Mucosa of gallbladder (tissue), 1 donor: ENCODE measurements around the gene IGSF9B. TPM values are rescaled to one million over a fixed set of nuclear protein-coding genes. Genes with fewer than 3 reads are reported as not detected.

Source experiments
- DNase-seq: peaks from one replicate; pipeline ENCODE4 v3.0.0-alpha.2; 2020; ENCODE audit warnings: low spot score
- total RNA-seq: library from RNA; stranded (reverse); gene quantifications from one replicate; pipeline ENCODE4 v1.2.1, GENCODE V29; 2021
- donor health status: DM: no; HTN: no; CAD: no.

The IGSF9B gene
- total RNA-seq, 1 donor from 2014 or later = 30.3 TPM

DNA sequence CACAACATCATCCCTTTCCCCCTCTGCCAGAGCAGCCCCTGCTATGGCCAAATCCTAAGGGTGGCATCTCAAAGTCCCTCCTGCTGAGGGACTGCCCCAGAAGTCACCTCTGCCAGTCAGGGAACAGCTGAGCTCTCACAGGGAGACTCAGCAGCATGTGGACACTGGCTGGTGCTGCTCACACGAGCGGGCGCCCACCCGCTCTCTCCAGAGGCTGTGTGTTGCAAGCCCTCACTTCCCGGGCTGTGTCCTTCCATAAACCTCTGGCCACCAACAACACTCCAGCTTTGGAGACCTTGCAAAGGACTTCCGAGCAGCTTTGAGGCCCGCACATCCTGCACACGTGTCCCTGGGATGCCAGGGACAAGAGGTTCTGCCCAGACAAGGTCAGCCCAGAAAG is 2.8 kb downstream of the IGSF9B start:
- no peak for DNase-seq

DNA sequence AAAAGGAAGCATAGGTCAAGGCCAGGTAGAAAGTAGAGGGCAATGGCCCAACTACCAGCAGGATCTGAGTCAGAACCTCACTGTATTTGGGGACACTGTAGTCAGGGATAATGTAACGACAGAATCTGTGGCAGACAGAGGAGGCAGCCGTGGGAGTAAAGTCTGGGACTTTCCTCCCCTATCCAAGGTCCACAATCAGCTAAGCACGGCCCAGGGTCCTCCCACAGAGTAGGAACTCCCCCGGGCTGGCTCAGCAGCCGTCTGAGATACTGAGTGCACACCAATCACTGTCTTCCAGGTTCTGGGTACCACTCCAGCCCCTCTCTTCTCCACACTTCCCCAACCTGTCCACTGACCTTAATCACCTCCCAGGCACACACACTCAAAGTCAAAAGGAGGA is 3.2 kb downstream of the IGSF9B start:
- no peak for DNase-seq

DNA sequence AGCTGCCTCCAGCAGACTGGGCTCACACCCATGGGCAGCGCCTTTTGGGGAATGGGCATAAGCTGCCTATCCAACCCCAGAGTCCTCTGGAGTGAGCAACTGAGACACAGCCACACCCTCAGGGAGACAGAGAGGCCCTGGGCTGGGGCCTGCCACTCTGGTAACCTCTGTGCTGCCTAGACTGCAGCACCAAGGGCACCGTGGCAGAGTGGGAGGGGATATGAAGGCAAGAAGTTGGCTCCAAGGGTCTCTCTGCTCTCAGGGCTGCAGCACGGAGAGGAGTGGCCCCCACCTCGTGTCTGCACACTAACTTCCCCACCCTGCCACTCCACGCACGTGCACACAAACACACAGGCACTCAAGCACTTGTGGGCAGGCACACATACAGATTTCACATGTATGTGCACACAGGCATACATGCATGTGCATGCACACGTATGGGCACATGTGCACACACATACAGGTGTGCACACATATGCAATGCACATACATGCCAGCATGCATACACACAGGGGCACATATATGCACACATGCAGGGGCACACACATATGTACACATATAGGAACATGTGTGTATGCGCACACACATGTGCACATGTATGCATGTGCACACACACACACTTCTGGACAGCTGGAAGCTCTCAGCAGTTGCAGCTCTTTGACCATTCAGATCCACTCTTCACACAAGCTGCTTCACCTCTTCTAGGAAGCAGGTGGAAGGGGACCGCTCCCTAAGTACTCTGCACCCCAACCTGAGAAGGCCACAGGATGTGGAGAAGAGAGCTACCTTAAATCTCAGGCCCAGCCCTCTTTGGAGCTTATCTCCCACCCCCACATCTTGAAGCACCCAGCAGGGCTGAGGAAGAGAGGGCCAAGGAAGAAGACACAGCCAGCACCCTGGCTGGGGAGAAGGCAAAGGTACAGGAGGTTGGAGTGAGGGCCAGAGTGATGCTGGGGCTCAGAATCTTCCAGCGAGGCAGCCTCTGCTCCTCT is 4.3 kb downstream of the IGSF9B start:
- DNase-seq = no peak

DNA sequence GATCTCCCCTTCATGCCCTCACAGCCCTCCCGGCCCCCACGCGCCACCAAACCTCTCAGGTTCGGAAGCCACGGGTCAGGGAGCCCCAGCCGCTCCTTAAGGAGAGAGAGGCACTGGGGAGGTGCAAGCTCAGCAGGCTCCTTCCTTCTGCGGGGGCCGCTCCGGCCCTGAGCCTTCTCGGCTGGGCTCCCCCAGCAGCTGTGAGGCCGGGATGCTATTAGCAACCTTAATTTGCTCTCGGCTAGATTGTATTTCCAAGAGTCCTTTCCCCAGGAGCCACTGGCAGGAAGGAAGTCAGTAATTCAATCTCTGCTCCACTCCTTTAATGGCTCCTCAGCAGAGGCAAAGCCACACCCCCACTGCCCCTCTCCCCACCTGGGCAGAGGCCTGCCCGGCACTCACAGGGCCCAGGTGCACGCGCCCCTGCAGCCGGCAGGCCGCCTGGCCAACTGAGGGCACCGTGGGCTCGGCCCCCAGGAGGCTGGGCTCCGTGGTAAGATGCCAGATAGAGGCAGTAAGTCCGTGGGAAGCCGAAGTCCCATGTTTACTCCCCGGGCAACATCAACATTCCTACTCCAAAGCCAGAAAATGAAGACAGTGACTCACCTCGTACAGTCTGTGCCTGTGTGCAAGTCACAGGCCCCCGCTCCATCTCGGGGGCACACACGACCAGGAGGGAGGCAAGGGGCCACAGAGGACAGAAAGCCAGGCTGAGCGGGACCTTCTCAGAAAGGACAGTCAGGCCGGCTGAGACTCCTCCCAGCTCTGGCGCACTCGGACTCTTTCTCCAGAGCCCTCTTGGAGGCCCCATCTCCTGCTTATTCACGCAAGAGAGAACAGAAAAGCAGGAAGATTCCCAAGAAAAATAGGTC is 5.2 kb downstream of the IGSF9B start:
- DNase-seq = no peak

DNA sequence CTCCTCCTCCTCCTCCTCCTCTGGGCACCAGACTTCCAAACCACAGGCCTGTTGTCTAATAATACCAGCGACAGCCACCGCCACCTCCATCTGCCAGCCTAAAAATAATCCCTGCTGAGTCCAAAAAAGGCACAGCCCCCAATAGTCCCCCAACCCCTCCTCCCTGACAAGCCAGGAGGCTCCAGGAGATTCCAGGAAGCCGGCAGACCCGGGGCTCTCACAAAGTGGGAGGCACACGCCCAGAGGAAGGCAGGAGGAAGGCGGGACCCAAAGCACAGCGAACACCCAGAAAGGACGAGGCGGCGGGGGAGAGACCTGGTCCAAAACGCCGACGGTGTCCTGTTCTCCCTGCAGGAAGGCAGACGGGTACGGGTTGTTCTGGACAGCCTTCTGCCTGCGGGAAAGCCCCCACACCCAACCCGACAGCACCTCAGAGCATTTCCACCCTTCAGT is 5.9 kb downstream of the IGSF9B start:
- DNase-seq = no peak

DNA sequence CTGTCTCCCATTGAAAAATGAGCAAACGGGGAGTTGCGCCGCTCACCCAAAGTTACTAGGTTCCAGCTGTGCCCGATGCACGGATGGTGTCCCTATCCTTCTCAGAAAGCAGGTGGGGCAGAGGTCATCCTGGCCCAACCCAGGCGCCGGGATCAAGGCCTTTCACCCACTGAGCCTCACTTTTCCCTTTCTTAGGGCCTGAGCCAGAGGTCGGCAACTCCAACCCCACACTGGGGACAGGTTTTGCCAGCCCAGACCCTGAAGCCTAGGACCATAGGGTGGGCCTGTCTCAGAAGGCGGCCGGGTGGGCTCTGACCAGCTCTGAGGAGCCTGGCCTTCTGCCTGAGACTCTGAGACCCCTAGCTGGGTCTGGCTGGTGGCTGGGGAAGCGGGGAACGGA is 6.3 kb downstream of the IGSF9B start:
- no peak for DNase-seq

DNA sequence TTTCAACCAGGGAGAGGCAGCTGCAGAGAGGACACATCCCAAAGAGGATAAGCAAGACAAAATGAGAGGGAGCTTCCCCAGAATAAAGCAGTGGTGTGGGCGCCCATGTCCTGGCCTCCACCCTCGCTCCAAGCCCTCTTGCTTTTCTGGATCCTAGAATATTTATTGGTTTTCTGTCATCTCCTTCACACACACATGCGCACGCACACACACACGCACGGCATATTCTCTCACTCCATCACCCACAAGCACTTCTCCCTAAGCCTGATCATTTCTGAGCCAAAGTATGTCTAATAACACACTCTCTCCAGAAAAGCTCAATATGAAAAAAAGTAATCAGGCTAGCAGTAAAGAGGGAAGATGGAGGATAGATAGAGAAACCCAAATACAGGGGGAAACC is 7.6 kb downstream of the IGSF9B start:
- no peak for DNase-seq

DNA sequence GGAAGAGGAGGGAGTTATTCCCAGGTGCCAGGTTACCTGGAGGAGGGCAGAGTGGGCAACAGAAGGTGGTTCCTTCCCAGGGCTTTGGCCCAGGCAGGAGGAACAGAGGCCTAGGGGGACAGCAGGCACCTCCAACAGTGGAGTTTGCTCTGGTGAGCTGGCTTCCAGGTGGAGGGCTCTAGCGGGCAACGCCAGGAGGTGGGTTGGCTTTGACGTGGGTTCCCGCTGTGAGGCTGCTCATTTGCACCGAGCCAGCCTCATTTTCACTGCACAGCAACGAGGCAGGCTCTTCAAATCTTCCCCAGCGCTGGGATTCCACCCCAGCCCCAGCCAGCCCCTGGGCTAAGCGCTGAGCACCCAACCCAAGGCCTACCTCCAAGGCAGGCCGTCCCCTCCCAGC is 8.1 kb downstream of the IGSF9B start:
- DNase-seq = no peak

DNA sequence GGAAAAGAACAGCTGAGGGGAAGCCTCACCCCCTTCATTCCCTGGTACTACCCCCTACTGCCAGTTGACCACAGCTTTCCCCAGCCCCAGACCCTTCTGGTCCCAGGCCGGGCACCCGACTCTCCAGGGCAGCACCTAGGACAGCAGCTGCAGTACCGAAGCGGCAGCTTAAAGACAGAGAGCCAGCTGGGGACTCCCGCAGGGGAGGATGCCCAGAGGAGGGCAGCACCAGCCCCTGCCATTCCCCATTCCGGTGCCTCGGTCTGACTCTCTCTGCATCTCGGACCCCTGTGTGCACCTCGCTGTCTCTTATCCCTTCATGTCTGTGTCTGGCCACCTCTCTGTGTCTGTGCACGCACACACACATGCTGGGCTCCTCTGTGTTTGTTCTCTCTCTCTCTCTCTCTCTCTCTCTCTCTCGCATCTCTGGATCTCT is 9.4 kb downstream of the IGSF9B start:
- DNase-seq = peak; percentile 31

DNA sequence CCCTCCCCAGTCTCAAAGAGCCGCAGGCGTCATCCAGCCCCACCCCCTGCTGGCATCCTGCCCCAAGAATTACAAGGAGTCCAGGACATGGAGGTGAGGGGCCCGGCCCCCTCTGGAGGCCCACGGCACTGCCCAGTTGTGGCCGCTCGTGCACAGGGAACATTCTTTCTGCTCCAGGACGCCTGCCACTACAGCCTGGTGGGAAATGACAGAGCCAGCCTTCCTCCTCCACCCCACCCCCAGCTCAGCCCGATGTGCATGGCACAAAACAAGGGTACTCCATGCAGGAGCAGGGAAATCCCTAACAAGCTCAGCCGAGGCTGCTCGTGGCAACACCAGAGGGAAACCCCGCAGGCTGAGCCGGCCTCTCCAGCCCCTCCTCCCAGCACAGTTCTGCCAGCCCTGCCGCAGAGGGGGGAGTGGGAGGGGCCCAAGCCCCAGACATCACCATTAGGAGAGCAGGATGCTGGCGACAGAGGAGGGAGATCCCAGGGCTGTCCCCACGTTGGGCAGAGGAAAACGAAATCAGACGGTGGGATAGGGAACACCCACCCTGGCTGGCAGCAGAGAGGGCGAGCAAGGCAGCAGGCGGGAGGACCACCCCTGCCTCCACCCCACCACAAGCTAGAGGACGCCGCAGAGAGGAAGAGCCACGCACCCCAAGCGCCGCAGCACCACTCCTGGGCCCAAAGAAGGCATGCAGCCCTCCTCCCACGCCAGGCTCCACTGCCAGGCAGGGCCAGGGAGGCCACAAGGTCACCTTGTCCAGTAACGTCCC is 10.0 kb downstream of the IGSF9B start:
- DNase-seq = no peak

DNA sequence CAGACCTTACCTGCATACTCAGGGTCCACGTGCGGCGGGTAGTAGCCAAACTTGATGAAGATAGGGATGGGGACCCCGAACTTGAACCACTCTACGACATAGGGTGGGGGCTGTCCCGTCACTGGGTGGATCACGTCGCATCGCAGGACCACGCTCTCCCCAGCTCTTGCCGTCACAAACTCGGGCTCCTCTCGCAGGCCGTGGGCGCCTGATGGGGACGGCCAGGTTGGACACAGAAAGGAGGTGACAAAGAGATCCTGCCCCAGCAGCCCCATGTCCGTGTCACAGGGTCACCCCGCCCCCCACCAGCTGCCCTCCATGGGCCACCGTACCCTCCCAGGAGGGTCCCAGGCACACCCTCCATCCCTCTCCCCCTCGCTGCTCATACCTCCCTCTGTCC is 10.7 kb downstream of the IGSF9B start:
- no peak for DNase-seq

DNA sequence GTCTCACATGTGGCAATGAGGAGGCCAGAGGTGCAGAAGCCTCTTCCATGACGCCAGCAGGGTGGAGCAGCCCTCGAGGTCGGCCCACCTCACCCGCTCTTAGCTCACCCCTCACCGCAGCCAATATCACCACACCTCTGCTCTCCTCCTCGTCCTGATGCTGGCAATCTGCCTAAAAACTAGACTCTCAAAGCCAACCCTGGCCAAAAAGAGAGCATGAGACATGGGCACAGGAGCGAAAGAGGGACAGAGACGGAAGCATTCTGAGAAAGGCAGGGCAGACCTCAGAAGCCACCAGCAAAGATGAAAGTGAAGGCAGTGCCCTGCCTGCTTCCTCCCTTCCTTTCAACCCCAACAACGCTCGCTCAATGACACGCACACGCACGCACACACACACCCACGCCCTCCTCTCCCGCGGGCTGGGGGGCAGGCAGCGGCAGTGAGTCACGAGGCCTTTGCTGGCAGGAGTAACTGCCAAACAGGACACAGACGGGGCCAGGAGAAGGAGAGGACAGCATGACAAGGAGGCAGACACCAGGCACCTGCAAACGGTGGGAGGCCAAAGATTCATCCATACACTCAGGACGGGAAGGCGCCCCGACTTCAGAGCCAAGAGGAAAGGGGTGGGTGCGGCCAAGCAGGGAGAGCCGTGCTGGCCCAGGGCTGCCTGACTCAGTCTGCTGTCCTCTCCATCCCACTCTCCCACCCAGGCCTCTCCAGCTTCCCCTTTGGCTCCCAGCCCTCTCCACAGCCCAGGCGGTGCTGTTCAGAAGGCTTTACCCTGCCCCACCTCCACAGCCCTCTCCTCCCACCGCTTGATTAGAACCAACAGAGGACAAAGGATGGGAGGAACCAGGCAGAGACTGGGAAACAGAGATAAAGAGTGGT is 11.4 kb downstream of the IGSF9B start:
- DNase-seq = peak; percentile 23

DNA sequence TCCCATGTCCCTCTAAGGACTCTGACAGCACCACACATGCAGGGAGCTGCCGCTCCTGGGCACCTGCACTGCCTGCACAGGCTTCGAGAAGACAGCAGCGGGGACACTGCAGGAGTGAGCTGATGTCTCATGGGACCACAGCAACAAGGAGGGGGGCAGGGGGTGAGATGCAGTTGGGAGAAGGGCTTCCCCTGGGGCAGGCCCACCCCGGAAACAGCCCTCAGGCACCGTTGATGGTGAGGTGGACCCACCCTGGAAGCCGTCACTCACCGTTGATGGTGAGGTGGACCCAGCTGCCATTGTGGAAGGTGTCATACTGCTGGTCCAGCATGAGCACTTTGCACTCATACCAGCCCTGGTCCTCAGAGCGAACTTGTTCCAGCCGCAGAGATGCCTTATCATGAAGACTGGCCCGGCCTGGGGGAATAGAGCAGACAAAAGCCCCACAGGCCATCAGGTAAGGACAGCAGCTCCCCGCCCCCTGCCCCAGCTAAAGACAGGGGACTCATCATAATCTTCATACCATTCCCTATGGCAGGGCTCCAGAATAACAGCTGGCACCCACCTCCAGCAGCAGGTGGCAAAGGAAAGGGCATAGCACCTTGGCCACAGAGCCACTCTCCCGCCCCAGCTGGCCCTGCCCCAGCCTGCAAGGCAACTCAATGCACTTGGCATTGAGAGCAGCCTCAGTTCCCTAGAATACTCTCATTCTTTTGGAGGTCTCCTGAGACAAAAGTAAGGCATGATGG is 12.6 kb downstream of the IGSF9B start:
- no peak for DNase-seq

DNA sequence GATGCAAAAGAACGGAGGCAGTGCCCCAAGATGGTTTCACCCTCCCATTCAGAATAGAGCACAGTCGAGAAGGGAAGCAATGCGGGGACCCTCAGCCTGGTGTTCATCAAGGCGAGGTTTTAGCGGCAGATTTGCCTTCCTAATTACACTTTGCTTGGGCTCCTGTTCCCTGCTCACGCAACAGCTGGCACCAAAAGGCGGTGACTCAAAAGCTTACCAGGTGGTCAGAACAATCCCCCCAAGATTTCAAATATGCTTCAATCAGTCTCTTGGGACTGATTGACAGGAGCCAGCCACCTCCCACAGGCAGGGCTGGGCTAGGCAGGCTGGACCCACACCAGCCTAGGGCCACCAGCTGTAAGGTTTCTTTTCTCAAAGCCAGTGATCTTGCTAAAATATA is 14.2 kb downstream of the IGSF9B start:
- no peak for DNase-seq

DNA sequence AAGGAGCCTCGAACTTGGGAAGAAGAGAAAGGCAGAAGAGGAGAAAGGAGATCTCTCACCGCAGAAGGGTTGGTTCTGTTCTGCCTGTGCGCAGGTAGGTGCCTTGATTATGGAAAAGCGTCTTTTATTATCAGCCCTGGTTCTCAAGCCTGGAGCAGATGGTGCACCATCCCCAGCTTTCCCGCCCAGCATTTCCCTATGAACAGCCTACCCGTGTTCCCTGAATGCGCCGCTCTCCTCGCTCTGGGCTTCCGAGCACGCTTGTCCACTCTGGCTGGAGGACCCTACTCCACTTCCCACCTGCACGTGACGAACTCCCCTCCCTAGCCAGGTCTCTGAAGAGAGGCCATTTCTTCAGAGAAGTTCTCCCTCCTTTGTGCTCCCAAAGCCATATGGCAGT is 15.2 kb downstream of the IGSF9B start:
- DNase-seq = no peak

DNA sequence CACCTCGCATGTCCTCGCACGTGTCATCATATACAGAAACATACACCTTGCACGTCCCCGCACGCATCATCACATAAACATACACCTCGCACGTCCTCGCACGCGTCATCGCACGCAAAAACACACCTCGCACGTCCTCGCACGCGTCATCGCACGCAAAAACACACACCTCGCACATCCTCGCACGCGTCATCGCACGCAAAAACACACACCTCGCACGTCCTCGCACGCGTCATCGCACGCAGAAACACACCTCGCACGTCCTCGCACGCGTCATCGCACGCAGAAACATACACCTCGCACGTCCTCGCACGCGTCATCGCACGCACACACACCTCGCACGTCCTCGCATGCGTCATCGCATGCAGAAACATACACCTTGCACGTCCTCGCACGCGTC is 16.7 kb downstream of the IGSF9B start:
- DNase-seq = no peak

DNA sequence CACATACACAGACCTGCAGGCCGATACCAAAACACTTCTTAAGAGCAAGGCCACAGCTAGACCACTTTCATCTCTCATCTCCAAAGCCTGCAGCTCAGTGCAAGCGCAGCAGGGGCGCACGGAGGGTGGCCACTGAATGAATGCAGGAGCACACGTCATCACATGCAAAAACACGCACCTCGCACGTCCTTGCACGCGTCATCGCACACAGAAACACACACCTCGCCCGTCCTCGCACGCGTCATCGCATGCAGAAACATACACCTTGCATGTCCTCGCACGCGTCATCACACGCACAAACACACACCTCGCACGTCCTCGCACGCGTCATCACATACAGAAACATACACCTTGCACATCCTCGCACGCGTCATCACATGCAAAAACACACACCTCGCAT is 17.2 kb downstream of the IGSF9B start:
- no peak for DNase-seq

DNA sequence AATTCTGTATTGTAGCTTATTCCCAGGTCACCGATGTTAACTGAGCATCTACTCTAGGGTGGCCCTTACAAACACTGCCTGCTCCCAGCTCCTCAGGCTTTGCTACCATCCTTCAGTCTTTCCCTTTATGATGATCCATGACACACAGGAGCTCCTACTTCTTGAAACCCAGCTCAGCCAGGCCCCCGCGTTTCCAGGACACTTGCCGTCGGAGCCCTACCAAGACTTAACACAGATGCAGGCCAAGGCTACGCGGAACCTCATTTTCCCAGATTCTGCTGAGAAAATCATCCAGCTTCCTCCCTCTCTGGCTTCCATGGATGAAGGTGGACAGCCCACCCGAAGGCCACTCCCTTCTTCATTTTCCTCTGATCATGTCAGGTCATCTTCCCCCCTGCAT is 18.6 kb downstream of the IGSF9B start:
- no peak for DNase-seq

DNA sequence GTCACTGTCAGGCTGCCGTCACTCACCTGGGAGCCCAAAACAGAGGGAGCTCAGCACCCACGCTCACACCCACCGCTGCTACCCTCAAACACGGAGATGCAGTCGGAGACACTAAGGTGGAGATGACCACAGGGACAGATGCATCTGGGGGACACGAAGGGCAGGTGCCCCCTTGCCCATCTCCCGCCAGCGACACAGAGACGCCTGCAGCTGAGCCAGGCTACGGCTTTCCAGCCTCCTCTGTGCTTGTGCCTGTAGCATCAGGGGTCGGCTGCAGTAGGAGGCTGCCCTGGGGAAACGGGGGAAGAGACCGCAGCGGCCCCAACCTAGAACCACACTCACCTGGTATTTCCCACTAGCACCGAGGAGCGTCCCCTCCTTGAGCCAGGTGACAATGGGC is 19.3 kb downstream of the IGSF9B start:
- DNase-seq = no peak

DNA sequence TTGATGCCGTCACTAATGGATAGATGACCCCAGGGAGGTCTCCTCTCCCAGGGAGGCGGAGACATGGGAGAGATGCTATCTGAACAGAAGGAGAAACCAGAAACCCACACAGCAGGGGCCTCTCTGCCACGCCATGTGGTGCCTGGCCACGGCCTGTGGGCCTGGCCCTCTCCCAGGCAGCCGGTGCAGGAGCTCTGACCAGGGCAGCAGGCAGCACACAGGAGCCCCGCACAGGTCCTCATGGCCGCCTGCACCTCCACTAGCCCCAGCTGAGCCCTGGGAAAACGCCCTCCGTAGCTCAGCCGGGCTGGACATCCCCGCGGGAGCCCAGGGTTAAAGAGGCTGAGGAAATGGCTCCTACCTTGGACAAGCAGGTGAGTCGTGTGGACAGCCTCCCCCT is 19.8 kb downstream of the IGSF9B start:
- no peak for DNase-seq
